Neuronal stem cell (in vitro differentiated cells): ENCODE measurements around the gene RAD51B.

Experiments
- DNase-seq: peaks from one replicate; pipeline ENCODE4 v3.0.0-alpha.2; 2013; ENCODE audit warnings: low spot score
- H2AFZ ChIP-seq: one replicate; pipeline ENCODE4 v1.6.1; 2013; ENCODE audit warnings: mild to moderate bottlenecking, low read length, inconsistent platforms
- H2AK5ac ChIP-seq: 2 replicates; pipeline ENCODE4 v1.6.1; 2013; ENCODE audit warnings: low read depth, mild to moderate bottlenecking, inconsistent platforms, low read length, moderate library complexity, mixed read lengths
- H2BK120ac ChIP-seq: 2 replicates; pipeline ENCODE4 v1.6.1; 2013; ENCODE audit warnings: low read depth, mild to moderate bottlenecking, inconsistent platforms, low read length, moderate library complexity, mixed read lengths
- H2BK12ac ChIP-seq: one replicate; pipeline ENCODE4 v1.6.1; 2013; ENCODE audit warnings: low read length, inconsistent platforms
- H2BK15ac ChIP-seq: 2 replicates; pipeline ENCODE4 v1.6.1; 2013; ENCODE audit warnings: mild to moderate bottlenecking, low read length, inconsistent platforms, mixed read lengths
- H2BK5ac ChIP-seq: one replicate; pipeline ENCODE4 v1.6.1; 2013; ENCODE audit warnings: inconsistent platforms, mild to moderate bottlenecking, low read length, moderate library complexity
- H3K14ac ChIP-seq: one replicate; pipeline ENCODE4 v1.6.1; 2013; ENCODE audit warnings: low read length, inconsistent platforms
- H3K18ac ChIP-seq: 2 replicates; pipeline ENCODE4 v1.6.1; 2013; ENCODE audit warnings: low read length, inconsistent platforms
- H3K23ac ChIP-seq: 2 replicates; pipeline ENCODE4 v1.6.1; 2013; ENCODE audit warnings: low read depth, mild to moderate bottlenecking, mixed read lengths, low read length, inconsistent platforms; ENCODE audit not compliant: poor library complexity
- H3K27ac ChIP-seq: replicated peaks from 3 replicates; pipeline ENCODE4 v1.5.1; 2013; ENCODE audit warnings: low read length, inconsistent platforms
- H3K27me3 ChIP-seq, 3 experiments: 2 replicates each; pipeline ENCODE4 v1.6.1; 2013; ENCODE audit warnings: low read length in 3 of 3, mild to moderate bottlenecking in 2 of 3, inconsistent platforms in 1 of 3, low read depth in 1 of 3, mixed read lengths in 1 of 3, moderate library complexity in 1 of 3; ENCODE audit not compliant: control insufficient read depth in 3 of 3, insufficient read depth in 3 of 3
- H3K36me3 ChIP-seq, 2 donors: replicated peaks in 1 of 2; 2 replicates each; pipeline ENCODE4 v1.6.1; 2013; ENCODE audit warnings: low read length in 2 of 2; ENCODE audit not compliant: control insufficient read depth in 2 of 2, insufficient read depth in 2 of 2
- H3K4ac ChIP-seq: 2 replicates; pipeline ENCODE4 v1.6.1; 2013; ENCODE audit warnings: inconsistent platforms, mild to moderate bottlenecking, low read length, moderate library complexity
- H3K4me1 ChIP-seq, 2 donors: 1 replicate in 1 of 2; 2 replicates in 1 of 2; pipeline ENCODE4 v1.6.1; 2013; ENCODE audit warnings: low read length in 2 of 2, low read depth in 1 of 2; ENCODE audit not compliant: control insufficient read depth in 2 of 2, insufficient read depth in 1 of 2
- H3K4me2 ChIP-seq: one replicate; pipeline ENCODE4 v1.6.1; 2013; ENCODE audit warnings: mild to moderate bottlenecking, low read length, inconsistent platforms; ENCODE audit not compliant: insufficient read depth, poor library complexity, severe bottlenecking
- H3K4me3 ChIP-seq, 2 donors: 2 replicates each; pipeline ENCODE4 v1.5.1; 2013; ENCODE audit warnings: low read length in 2 of 2, mild to moderate bottlenecking in 2 of 2, inconsistent platforms in 1 of 2, moderate library complexity in 1 of 2
- H3K79me1 ChIP-seq: one replicate; pipeline ENCODE4 v1.6.1; 2013; ENCODE audit warnings: low read depth, mild to moderate bottlenecking, inconsistent platforms, low read length, moderate library complexity
- H3K9ac ChIP-seq: one replicate; pipeline ENCODE4 v1.6.1; 2013; ENCODE audit warnings: mild to moderate bottlenecking, low read depth, low read length, inconsistent platforms; ENCODE audit not compliant: poor library complexity
- H3K9me3 ChIP-seq, 2 donors: replicated peaks in 1 of 2; 2 replicates each; pipeline versions ENCODE3 to v1.6.1; 2013; ENCODE audit warnings: low read length in 2 of 2, mild to moderate bottlenecking in 2 of 2, inconsistent platforms in 1 of 2, low read depth in 1 of 2, mixed read lengths in 1 of 2, moderate library complexity in 1 of 2; ENCODE audit not compliant: control insufficient read depth in 2 of 2, insufficient read depth in 1 of 2
- H4K8ac ChIP-seq: one replicate; pipeline ENCODE4 v1.6.1; 2013; ENCODE audit warnings: low read depth, mild to moderate bottlenecking, inconsistent platforms, low read length, moderate library complexity
- H4K91ac ChIP-seq: one replicate; pipeline ENCODE4 v1.6.1; 2013; ENCODE audit warnings: low read length, low read depth, mild to moderate bottlenecking, inconsistent platforms; ENCODE audit not compliant: poor library complexity
- WGBS, 2 donors: extraction: QIAGEN DNeasy Blood & Tissue Kit; methylation state at CpG; one replicate each; pipeline ENCODE4 v1.1.7; 2013; ENCODE audit warnings: missing lambda C conversion rate in 2 of 2, mixed read lengths in 1 of 2; ENCODE audit not compliant: insufficient read length in 2 of 2, insufficient replicate concordance in 1 of 2; ENCODE audit errors: extremely low coverage in 2 of 2; 5-methylcytosine and 5-hydroxymethylcytosine counted together

Gene RAD51B

GRCh38 chr14:68094158-68094557, 274.6 kb downstream of the RAD51B start:
- H3K9me3 ChIP-seq = peaks cover 0 to 4% of the 10 kb centered on the region in 2 donors
- H3K9ac ChIP-seq = no peak overlapping the region

GRCh38 chr14:68094752-68095151, 275.2 kb downstream of the RAD51B start:
- Histone ChIP-seq H3K36me3 (no peaks in the 10 kb centered on the region), H2BK120ac (no peak overlapping the region), H2BK12ac (no peak overlapping the region), H3K4ac (no peak overlapping the region), H3K4me3 (no peak overlapping the region), H4K91ac (no peak overlapping the region), H3K27me3 (no peaks in the 10 kb centered on the region), H3K9ac (no peak overlapping the region), H3K4me1 (no peaks in the 10 kb centered on the region), H2BK15ac (no peak overlapping the region), H3K23ac (no peak overlapping the region), H3K14ac (no peak overlapping the region), H2BK5ac (no peak overlapping the region), H2AFZ (no peak overlapping the region), H3K4me2 (no peak overlapping the region), H3K27ac (no peak overlapping the region), H3K9me3 (peaks cover 0 to 4% of the 10 kb centered on the region in 2 donors), H3K18ac (no peak overlapping the region), H4K8ac (no peak overlapping the region), H2AK5ac (no peak overlapping the region), H3K79me1 (no peaks in the 10 kb centered on the region)
- WGBS, 2 donors = no CpG with 5 or more reads among the region's 1 CpG
- DNase-seq = no peak

More at GRCh38 chr14:68094158-68094557, 274.6 kb downstream of the RAD51B start:
- no peak overlapping the region for H2AK5ac ChIP-seq
- no peak overlapping the region for H2BK5ac ChIP-seq
- H2BK15ac ChIP-seq = no peak overlapping the region
- no peak overlapping the region for H2BK120ac ChIP-seq
- no peak overlapping the region for H3K27ac ChIP-seq
- no peaks in the 10 kb centered on the region for H3K36me3 ChIP-seq
- H3K23ac ChIP-seq = no peak overlapping the region
- no peak overlapping the region for H4K91ac ChIP-seq
- WGBS, 2 donors = no CpG with 5 or more reads among the region's 2 CpGs
- H3K4me2 ChIP-seq = no peak overlapping the region
- no peak overlapping the region for H4K8ac ChIP-seq
- H3K27me3 ChIP-seq = no peaks in the 10 kb centered on the region
- H3K4ac ChIP-seq = no peak overlapping the region
- peaks cover 2 to 4% of the 10 kb centered on the region in 2 donors for H3K4me1 ChIP-seq
- H3K18ac ChIP-seq = no peak overlapping the region
- H2AFZ ChIP-seq = no peak overlapping the region
- H3K14ac ChIP-seq = no peak overlapping the region
- H3K4me3 ChIP-seq = no peak overlapping the region
- no peaks in the 10 kb centered on the region for H3K79me1 ChIP-seq
- DNase-seq = no peak
- no peak overlapping the region for H2BK12ac ChIP-seq

- H2BK12ac ChIP-seq = no peak overlapping the region
- no peaks in the 10 kb centered on the region for H3K36me3 ChIP-seq
- DNase-seq = no peak
- H4K8ac ChIP-seq = no peak overlapping the region
- no peak overlapping the region for H2BK120ac ChIP-seq
- no peak overlapping the region for H3K9ac ChIP-seq
- no peaks in the 10 kb centered on the region for H3K79me1 ChIP-seq
- no CpG with 5 or more reads among the region's 3 CpGs for WGBS, 2 donors
- no peak overlapping the region for H2AK5ac ChIP-seq
- H2BK15ac ChIP-seq = no peak overlapping the region
- H3K14ac ChIP-seq = no peak overlapping the region
- H3K27ac ChIP-seq = no peak overlapping the region
- no peak overlapping the region for H2AFZ ChIP-seq
- no peak overlapping the region for H3K23ac ChIP-seq
- H4K91ac ChIP-seq = no peak overlapping the region
- H3K4me3 ChIP-seq = no peak overlapping the region
- H3K9me3 ChIP-seq = peaks cover 5 to 24% of the 10 kb centered on the region in 2 donors
- no peaks in the 10 kb centered on the region for H3K27me3 ChIP-seq
- no peak overlapping the region for H2BK5ac ChIP-seq
- no peak overlapping the region for H3K4me2 ChIP-seq
- H3K4ac ChIP-seq = no peak overlapping the region
- no peak overlapping the region for H3K18ac ChIP-seq
- no peaks in the 10 kb centered on the region for H3K4me1 ChIP-seq
These were observed 278.1 kb downstream of the RAD51B start for GRCh38 chr14:68097727-68098126.

- Histone ChIP-seq H2BK15ac (no peak overlapping the region), H3K23ac (no peak overlapping the region), H3K9me3 (peaks cover 5 to 27% of the 10 kb centered on the region in 2 donors), H4K91ac (no peak overlapping the region), H3K36me3 (no peaks in the 10 kb centered on the region), H3K79me1 (no peaks in the 10 kb centered on the region), H2AFZ (no peak overlapping the region), H2AK5ac (no peak overlapping the region), H3K9ac (no peak overlapping the region), H3K4me2 (no peak overlapping the region), H2BK5ac (no peak overlapping the region), H4K8ac (no peak overlapping the region), H3K4me3 (no peak overlapping the region), H3K4ac (no peak overlapping the region), H3K27me3 (no peaks in the 10 kb centered on the region), H3K14ac (no peak overlapping the region), H2BK120ac (no peak overlapping the region), H3K27ac (no peak overlapping the region), H2BK12ac (no peak overlapping the region), H3K18ac (no peak overlapping the region), H3K4me1 (no peaks in the 10 kb centered on the region)
- DNase-seq = no peak
- no CpG with 5 or more reads among the region's 2 CpGs for WGBS, 2 donors
These were observed 279.3 kb downstream of the RAD51B start for GRCh38 chr14:68098834-68099233.
